Activated CD8-positive, alpha-beta memory T cell treated with anti-CD3 and anti-CD28 coated beads, Interleukin-2, amount 50 U/mL, for 4 hours (primary cell): ENCODE data around the gene PDE4DIP.
"Not testable (repeated sequence)": the region's sequence is repeated elsewhere in the genome, so short reads cannot be mapped to it uniquely, and the experiment has no call there.

Experiments used
- DNase-seq: peaks from one replicate; pipeline ENCODE4 v3.0.0-alpha.2; 2020

Gene PDE4DIP

GRCh38 chr1:148844220-148844619 is at the start of gene PDE4DIP:
Gene PDE4DIP (plus strand): TSS chr1:148844428. CDS start chr1:148844775, 347 bp downstream.
- peak; percentile 74 for DNase-seq

- not testable (repeated sequence) for DNase-seq
Measured at GRCh38 chr1:148808268-148808928, 35.8 kb upstream of the PDE4DIP start.

- not testable (repeated sequence) for DNase-seq
Measured at GRCh38 chr1:148808929-148809283, 35.3 kb upstream of the PDE4DIP start.

GRCh38 chr1:148822180-148822579 is 22.0 kb upstream of the PDE4DIP start:
- not testable (repeated sequence) for DNase-seq

- DNase-seq, result not testable (repeated sequence)
Measured at GRCh38 chr1:148823822-148824221, 20.4 kb upstream of the PDE4DIP start.

- not testable (repeated sequence) for DNase-seq
Measured at GRCh38 chr1:148825029-148825428, 19.2 kb upstream of the PDE4DIP start.

GRCh38 chr1:148828531-148828930 is 15.7 kb upstream of the PDE4DIP start:
- not testable (repeated sequence) for DNase-seq

- not testable (repeated sequence) for DNase-seq
Measured at GRCh38 chr1:148828962-148829361, 15.3 kb upstream of the PDE4DIP start.

GRCh38 chr1:148829365-148829764 is 14.9 kb upstream of the PDE4DIP start:
- DNase-seq, result not testable (repeated sequence)

- DNase-seq, result not testable (repeated sequence)
Measured at GRCh38 chr1:148841262-148841661, 3.0 kb upstream of the PDE4DIP start.

- DNase-seq, result not testable (repeated sequence)
Measured at GRCh38 chr1:148844651-148845050, 423 bp downstream of the PDE4DIP start.

GRCh38 chr1:148845068-148845467 is 840 bp downstream of the PDE4DIP start:
- DNase-seq, result not testable (repeated sequence)

GRCh38 chr1:148850347-148850746 is 6.1 kb downstream of the PDE4DIP start:
- DNase-seq, result not testable (repeated sequence)

GRCh38 chr1:148850840-148851239 is 6.6 kb downstream of the PDE4DIP start:
- DNase-seq, result not testable (repeated sequence)

- not testable (repeated sequence) for DNase-seq
Measured at GRCh38 chr1:148851684-148852083, 7.5 kb downstream of the PDE4DIP start.

GRCh38 chr1:148853363-148853762 is 9.1 kb downstream of the PDE4DIP start:
- not testable (repeated sequence) for DNase-seq

- DNase-seq, result not testable (repeated sequence)
Measured at GRCh38 chr1:148854063-148854462, 9.8 kb downstream of the PDE4DIP start.

- not testable (repeated sequence) for DNase-seq
Measured at GRCh38 chr1:148855367-148855766, 11.1 kb downstream of the PDE4DIP start.

- not testable (repeated sequence) for DNase-seq
Measured at GRCh38 chr1:148860049-148860448, 15.8 kb downstream of the PDE4DIP start.

- not testable (repeated sequence) for DNase-seq
Measured at GRCh38 chr1:148860579-148861259, 16.5 kb downstream of the PDE4DIP start.

GRCh38 chr1:148862590-148862989 is 18.4 kb downstream of the PDE4DIP start:
- not testable (repeated sequence) for DNase-seq

GRCh38 chr1:148868924-148869633 is 24.9 kb downstream of the PDE4DIP start:
- not testable (repeated sequence) for DNase-seq

GRCh38 chr1:148869634-148869961 is 25.4 kb downstream of the PDE4DIP start:
- DNase-seq, result not testable (repeated sequence)
